DOHH2 (cell line): ENCODE results near the gene CCDC85C.

Experiments used
- CTCF ChIP-seq: fragments of 200-600 bp; sonication (generic); IDR thresholded peaks from one replicate; pipeline ENCODE4 v1.5.1; 2014; ENCODE audit warnings: antibody characterized with exemption, mild to moderate bottlenecking, low read depth, low read length; ENCODE audit not compliant: poor library complexity, severe bottlenecking
- EZH2phosphoT487 ChIP-seq: fragments of 200-600 bp; sonication (generic); IDR thresholded peaks from 2 replicates; pipeline ENCODE4 v1.6.1; 2017; ENCODE audit warnings: borderline replicate concordance, mild to moderate bottlenecking, antibody characterized with exemption, low read length, moderate library complexity, mixed read lengths

GRCh38 chr14:99626041-99626648 lies 22.1 kb upstream of the CCDC85C start:
- TF ChIP-seq CTCF (no peak), EZH2phosphoT487 (no peak)
